ENCODE results near the gene LMX1A.

The LMX1A gene

GRCh38 chr1:165392634-165393571, 36.4 kb upstream of the LMX1A start (continued):
- TF ChIP-seq ZNF140 (tag by site-specific recombination; IDR thresholded peaks at IDR 0.05) (no peak), ZSCAN30 (tag by site-specific recombination; IDR thresholded peaks at IDR 0.05) (peak; percentile 57; the same call in 1 of the 2 replicates), ZNF530 (tag by site-specific recombination; IDR thresholded peaks at IDR 0.05; ENCODE audit: low read depth) (no peak), ZNF416 (tag by site-specific recombination; IDR thresholded peaks at IDR 0.05) (no peak), ZNF776 (tag by site-specific recombination; IDR thresholded peaks at IDR 0.05; ENCODE audit: borderline replicate concordance) (no peak), ZNF473 (tag by site-specific recombination; IDR thresholded peaks at IDR 0.05) (no peak), ZNF366 (tag by site-specific recombination; conservative IDR thresholded peaks at IDR 0.05) (peak; percentile 78), ZNF133 (tag by site-specific recombination; IDR thresholded peaks at IDR 0.05) (no peak), ZNF558 (tag by site-specific recombination; IDR thresholded peaks at IDR 0.05) (peak; percentile 31; the same call in 1 of the 2 replicates), FEZF1 (tag by site-specific recombination; IDR thresholded peaks at IDR 0.05) (0 out of 2 replicates have a peak, but pooled peaks have one; percentile 6), ZNF501 (tag by site-specific recombination; IDR thresholded peaks at IDR 0.05) (no peak; the same call in 1 of the 2 replicates), ZNF433 (tag by site-specific recombination; IDR thresholded peaks at IDR 0.05; ENCODE audit: low read depth) (no peak), ZNF621 (tag by site-specific recombination; IDR thresholded peaks at IDR 0.05) (no peak), ZFP37 (tag by site-specific recombination; IDR thresholded peaks at IDR 0.05) (no peak), ZNF660 (tag by site-specific recombination; IDR thresholded peaks at IDR 0.05) (peak; percentile 85; the same call in 1 of the 2 replicates), ZNF692 (tag by site-specific recombination; IDR thresholded peaks at IDR 0.05) (0 out of 2 replicates have a peak, but pooled peaks have one; percentile 49), ZNF639 (tag by site-specific recombination; IDR thresholded peaks at IDR 0.05) (no peak), KLF1 (tag by site-specific recombination; IDR thresholded peaks at IDR 0.05) (peak; percentile 78), ZNF610 (tag by site-specific recombination; IDR thresholded peaks at IDR 0.05; ENCODE audit: borderline replicate concordance) (no peak), ZNF677 (tag by site-specific recombination; IDR thresholded peaks at IDR 0.05) (no peak), YY2 (tag by site-specific recombination; IDR thresholded peaks at IDR 0.05) (no peak), ZBTB49 (tag by site-specific recombination; IDR thresholded peaks at IDR 0.05; ENCODE audit: low read depth) (no peak), ZNF132 (tag by site-specific recombination; IDR thresholded peaks at IDR 0.05; ENCODE audit: borderline replicate concordance) (no peak)
- TF ChIP-seq, protein P1, sequence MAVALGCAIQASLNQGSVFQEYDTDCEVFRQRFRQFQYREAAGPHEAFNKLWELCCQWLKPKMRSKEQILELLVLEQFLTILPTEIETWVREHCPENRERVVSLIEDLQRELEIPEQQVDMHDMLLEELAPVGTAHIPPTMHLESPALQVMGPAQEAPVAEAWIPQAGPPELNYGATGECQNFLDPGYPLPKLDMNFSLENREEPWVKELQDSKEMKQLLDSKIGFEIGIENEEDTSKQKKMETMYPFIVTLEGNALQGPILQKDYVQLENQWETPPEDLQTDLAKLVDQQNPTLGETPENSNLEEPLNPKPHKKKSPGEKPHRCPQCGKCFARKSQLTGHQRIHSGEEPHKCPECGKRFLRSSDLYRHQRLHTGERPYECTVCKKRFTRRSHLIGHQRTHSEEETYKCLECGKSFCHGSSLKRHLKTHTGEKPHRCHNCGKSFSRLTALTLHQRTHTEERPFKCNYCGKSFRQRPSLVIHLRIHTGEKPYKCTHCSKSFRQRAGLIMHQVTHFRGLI (tag by site-specific recombination; IDR thresholded peaks at IDR 0.05), result no peak
- TF ChIP-seq, protein P2, sequence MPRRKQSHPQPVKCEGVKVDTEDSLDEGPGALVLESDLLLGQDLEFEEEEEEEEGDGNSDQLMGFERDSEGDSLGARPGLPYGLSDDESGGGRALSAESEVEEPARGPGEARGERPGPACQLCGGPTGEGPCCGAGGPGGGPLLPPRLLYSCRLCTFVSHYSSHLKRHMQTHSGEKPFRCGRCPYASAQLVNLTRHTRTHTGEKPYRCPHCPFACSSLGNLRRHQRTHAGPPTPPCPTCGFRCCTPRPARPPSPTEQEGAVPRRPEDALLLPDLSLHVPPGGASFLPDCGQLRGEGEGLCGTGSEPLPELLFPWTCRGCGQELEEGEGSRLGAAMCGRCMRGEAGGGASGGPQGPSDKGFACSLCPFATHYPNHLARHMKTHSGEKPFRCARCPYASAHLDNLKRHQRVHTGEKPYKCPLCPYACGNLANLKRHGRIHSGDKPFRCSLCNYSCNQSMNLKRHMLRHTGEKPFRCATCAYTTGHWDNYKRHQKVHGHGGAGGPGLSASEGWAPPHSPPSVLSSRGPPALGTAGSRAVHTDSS (tag by site-specific recombination; IDR thresholded peaks at IDR 0.05), result no peak
- TF ChIP-seq, protein P3, sequence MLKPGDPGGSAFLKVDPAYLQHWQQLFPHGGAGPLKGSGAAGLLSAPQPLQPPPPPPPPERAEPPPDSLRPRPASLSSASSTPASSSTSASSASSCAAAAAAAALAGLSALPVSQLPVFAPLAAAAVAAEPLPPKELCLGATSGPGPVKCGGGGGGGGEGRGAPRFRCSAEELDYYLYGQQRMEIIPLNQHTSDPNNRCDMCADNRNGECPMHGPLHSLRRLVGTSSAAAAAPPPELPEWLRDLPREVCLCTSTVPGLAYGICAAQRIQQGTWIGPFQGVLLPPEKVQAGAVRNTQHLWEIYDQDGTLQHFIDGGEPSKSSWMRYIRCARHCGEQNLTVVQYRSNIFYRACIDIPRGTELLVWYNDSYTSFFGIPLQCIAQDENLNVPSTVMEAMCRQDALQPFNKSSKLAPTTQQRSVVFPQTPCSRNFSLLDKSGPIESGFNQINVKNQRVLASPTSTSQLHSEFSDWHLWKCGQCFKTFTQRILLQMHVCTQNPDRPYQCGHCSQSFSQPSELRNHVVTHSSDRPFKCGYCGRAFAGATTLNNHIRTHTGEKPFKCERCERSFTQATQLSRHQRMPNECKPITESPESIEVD (tag by site-specific recombination; IDR thresholded peaks at IDR 0.05), result no peak
- TF ChIP-seq, protein P4, sequence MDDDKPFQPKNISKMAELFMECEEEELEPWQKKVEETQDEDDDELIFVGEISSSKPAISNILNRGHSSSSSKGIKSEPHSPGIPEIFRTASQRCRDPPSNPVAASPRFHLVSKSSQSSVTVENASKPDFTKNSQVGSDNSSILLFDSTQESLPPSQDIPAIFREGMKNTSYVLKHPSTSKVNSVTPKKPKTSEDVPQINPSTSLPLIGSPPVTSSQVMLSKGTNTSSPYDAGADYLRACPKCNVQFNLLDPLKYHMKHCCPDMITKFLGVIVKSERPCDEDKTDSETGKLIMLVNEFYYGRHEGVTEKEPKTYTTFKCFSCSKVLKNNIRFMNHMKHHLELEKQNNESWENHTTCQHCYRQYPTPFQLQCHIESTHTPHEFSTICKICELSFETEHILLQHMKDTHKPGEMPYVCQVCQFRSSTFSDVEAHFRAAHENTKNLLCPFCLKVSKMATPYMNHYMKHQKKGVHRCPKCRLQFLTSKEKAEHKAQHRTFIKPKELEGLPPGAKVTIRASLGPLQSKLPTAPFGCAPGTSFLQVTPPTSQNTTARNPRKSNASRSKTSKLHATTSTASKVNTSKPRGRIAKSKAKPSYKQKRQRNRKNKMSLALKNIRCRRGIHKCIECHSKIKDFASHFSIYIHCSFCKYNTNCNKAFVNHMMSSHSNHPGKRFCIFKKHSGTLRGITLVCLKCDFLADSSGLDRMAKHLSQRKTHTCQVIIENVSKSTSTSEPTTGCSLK (tag by site-specific recombination; IDR thresholded peaks at IDR 0.05), result no peak

Measured in HEK293 (cell line).